KG1 (cell line): ENCODE results near the gene ALG3.

Experiments used
- DNase-seq: peaks from one replicate; lab custom pipeline; 2025; lab: John Stamatoyannopoulos, UW

Gene ALG3

DNA sequence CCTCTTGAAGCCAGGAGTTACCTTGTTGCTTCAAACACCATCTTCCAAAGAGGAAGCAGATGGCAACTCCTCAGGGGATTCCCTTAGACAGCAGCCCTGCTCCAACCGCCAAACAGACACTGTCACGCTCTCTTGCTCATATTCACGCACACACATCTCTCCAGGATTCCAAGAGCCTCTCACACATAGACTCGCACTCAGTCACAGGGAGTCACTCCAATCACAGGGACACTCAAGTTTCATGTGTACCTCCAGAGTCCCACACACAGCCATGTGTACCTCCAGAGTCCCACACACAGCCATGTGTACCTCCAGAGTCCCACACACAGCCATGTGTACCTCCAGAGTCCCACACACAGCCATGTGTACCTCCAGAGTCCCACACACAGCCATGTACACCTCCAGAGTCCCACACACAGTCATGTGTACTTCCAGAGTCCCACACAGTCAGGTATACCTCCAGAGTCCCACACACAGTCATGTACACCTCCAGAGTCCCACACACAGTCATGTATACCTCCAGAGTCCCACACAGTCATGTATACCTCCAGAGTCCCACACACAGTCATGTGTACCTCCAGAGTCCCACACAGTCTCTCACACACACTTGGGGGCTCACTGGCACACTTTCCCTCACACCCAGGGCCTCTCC lies 13.3 kb downstream of the ALG3 start:
- no peak for DNase-seq

DNA sequence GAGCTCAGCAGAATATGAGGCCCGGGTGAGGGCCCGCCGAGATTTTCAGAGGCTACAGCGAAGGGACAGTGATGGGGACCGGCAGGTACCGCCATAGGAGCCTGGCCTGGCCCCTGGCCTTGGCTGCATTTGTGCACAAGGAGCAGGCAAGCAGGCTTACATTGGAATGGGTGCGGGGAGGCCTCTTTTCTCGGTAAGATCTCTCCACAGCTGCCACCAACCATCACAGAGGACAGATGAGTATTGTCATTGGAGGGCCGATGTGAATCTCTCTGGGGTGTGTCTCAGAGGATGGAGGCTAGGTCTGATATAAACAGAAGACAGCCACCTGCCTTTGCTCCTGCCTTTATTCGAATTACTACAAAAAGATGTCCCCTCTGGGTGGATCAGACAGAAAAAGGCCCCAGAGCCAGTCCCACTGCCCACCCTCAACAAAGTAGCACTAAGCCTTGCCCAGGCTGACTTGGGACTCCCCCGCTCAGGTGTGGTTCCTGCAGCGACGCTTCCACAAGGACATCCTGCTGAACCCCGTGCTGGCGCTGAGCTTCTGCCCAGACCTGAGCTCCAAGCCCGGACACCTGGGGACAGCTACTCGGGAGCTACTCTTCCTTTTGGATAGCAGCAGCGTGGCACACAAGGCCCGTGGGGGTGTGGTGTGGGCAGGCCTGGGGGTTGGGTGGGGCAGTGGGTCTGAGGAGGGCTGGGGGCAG lies 13.9 kb downstream of the ALG3 start:
- no peak for DNase-seq

DNA sequence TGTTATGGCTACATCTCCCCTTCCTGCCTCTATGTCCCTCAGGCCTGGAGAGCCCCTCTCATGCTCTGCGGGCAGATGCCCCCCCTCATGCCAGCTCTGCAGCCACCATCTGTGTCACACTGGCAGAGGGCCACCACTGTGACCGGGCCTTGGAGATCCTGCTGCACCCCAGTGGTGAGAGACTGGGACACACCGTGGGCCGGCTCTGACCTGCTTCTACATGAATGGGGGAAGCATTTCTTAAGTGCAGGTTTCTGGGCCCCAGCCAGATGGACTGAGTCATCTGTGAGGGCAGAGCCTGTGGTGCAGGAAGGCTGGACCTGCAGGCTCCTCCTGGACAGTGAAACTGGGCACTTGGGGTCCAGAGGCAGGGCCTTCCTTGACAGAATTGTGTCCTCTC lies 14.5 kb downstream of the ALG3 start:
- no peak for DNase-seq

DNA sequence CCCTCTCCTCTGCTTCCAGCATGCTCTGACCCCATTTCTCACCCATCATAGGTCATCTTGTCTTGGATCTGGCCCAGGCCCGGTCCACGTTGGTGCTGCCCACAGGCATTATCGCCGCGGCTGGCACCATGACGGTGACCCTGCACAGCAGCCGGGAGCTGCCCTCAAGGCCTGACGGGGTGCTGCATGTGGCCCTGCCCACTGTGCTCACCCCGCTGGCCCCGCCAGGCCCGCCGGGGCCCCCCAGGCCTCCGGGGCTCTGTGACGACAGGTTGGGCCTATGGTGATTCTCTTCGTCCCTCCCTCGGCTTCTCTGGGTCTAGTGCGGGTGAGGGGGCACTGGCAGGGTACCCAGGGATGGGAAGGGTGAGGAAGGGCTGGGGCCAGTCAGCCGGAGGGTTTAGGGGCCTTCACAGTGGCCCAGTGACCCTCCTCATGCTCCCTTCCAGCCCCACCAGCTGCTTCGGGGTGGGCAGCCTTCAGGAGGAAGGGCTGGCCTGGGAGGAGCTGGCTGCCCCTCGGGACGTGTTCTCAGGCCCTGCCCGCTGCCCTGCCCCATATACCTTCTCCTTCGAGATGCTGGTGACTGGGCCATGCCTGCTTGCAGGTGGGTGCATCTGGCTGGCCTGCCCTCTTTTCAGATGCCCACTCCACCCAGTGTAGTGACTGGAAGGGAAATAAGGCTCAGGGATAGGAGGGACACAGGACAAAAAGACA lies 15.5 kb downstream of the ALG3 start:
- DNase-seq: no peak

DNA sequence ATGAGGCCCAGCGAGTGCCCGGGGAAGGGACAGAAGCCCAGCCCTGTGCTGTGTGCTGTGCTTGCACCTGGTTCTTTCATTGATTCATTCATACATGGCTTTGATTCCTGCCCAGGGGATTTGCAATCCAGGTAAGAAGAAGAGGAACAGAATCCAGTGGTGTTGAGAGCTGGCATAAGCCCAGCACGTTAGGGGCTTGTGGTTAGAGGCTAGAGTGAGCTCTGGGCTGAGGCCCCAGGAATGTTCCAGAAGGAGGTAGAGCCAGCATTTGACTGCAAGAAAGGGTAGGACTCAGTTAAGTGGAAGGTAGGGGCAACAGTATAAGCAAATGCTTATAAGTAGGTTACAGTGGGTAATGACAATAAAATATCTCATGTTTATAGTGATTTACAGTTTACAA lies 17.1 kb downstream of the ALG3 start:
- no peak for DNase-seq

GRCh38 chr3:184230603-184231528 lies 17.9 kb downstream of the ALG3 start:
- DNase-seq: no peak

GRCh38 chr3:184230081-184230602 lies 18.6 kb downstream of the ALG3 start:
- DNase-seq: no peak

DNA sequence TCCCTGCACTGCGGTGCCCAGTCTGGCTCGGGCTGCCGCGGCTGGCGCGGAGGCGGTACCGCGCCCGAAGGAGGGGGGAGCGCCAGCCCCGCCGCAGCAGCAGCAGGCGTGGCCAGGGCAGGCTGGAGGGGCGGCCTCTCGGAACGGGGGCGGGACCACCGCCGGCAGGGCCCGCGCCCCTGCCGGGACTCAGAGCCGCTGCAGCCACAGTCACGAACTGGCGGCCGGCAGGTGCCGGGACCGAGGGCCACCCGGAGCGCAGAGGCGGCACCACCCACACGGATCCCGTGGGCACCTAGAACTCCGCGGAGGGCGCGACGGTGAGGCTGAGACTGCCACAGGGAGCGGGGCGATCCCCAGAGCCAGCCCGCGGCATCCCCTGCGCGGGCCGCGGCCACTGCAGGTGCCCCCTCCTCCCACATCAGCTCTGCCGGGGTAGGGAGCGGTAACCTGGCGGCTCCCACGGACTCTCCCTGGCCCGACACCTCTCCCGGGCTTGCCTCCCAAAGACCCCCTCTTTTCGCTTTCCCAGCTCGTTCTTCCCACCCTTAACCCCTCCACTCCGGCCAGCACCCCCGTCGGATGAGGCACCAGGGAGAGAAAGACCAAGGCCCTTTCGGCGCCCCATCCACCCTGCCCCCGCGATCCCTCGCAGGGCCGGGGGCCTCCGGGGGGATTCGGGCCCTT lies 19.2 kb downstream of the ALG3 start, which contains the start of gene VWA5B2:
VWA5B2 (plus strand) TSS at position 192 of the 687 bp plus-strand sequence. CDS start 944 bp downstream, outside the sequence.
- no peak for DNase-seq

DNA sequence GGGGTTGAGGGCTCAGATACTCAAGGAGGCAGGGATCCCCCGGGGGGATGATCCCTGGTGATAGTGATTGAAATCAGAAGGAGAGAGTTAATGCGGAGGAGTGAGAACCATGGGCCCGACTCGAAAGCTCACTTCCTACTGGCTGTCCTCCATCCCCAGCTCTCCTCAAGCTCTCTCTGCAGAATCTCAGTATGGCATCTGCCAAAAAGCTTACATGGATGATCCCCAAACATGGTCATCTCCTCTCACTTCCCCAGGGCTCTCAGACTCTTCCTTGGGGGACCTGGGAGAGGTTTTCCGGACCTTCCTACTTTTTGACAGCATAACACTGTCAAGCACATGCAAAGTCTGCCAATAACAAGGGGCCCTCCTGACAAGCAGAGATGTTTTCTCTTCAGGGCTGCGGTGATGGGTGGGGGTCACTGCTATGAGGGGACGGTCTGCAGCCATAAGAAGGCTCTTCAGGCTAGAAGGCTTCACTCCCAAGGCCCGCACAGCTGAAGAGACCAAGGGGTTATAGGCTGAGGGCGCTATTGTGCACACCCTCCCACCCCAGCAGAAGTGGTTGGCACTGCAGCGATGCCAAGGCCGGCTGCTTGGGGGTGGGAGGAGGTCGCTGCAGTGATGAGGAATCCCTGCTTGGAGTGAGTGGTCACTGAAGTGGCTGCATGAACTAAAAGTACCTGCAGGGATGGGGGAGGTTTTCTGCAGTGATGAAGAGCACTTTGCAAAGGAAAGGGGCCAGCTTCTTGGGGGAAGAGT lies 20.2 kb downstream of the ALG3 start:
- DNase-seq: no peak

- no peak for DNase-seq
Measured at GRCh38 chr3:184227481-184227935, 21.3 kb downstream of the ALG3 start.

- DNase-seq: no peak
Measured at GRCh38 chr3:184223946-184224345, 24.8 kb downstream of the ALG3 start.

DNA sequence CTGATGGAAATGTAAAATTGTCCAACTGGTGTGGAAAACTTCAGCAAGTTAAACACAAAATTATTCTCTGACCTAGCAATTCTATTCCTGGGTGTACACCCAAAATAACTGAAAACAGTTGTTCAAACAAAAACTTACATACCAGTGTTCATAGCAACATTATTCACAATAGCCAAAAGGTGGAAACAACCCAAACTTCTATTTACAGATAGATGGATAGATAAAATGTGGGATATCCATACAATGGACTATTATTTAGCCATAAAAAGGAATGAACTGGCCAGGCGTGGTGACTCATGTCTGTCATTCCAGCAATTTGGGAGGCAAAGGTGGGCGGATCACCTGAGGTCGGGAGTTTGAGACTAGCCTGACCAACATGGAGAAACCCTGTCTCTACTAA lies 26.2 kb downstream of the ALG3 start:
- DNase-seq: no peak

GRCh38 chr3:184218814-184219213 lies 29.9 kb downstream of the ALG3 start:
- no peak for DNase-seq

DNA sequence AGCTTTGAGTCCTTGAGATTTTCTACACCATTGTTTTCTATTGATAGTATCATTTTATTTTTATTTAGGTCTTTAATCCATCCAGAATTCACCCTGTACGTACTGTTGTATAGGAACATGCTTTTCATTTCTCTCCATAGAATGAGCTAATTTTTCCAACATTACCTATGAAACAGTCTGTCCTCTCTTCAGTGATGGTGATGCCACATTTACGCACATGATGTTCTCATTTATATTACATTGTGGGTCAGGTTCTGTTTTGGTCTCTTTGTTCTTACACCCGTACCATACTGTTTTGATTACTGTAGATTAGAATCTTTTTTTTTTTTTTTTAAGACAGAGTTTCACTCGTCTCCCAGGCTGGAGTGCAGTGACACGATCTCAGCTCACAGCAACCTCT lies 37.0 kb downstream of the ALG3 start:
- DNase-seq: no peak

- DNase-seq: no peak
Measured at GRCh38 chr3:184211297-184211696, 37.5 kb downstream of the ALG3 start.

GRCh38 chr3:184209146-184209923 lies 39.4 kb downstream of the ALG3 start:
- DNase-seq: no peak

DNA sequence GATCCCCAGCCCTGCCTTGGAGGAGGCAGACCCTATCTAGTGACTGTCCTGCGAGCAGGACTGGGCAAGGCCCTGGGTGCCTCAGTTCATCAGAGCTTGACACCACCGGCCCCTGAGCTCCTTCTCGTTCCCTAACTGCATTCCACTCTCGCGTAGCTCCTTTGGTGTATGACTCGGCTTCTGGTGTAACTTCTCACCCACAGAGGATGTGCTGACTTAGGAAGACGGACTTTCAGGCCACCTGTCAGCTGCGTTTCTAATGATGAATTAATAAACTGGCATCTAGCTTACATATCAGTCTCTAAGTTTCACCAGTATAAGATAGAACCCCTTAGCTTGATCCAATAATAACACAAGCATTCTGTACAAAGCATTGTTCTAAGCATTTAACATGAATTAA lies 45.2 kb downstream of the ALG3 start:
- no peak for DNase-seq

GRCh38 chr3:184200825-184201224 lies 47.9 kb downstream of the ALG3 start:
- DNase-seq: no peak

GRCh38 chr3:184198509-184198908 lies 50.3 kb downstream of the ALG3 start:
- no peak for DNase-seq

- no peak for DNase-seq
Measured at GRCh38 chr3:184196536-184196935, 52.2 kb downstream of the ALG3 start.
